ENCODE results near the gene MATN3. TPM values are rescaled to one million over a fixed set of nuclear protein-coding genes. Genes with fewer than 3 reads are reported as not detected.

Gene MATN3, protein sequence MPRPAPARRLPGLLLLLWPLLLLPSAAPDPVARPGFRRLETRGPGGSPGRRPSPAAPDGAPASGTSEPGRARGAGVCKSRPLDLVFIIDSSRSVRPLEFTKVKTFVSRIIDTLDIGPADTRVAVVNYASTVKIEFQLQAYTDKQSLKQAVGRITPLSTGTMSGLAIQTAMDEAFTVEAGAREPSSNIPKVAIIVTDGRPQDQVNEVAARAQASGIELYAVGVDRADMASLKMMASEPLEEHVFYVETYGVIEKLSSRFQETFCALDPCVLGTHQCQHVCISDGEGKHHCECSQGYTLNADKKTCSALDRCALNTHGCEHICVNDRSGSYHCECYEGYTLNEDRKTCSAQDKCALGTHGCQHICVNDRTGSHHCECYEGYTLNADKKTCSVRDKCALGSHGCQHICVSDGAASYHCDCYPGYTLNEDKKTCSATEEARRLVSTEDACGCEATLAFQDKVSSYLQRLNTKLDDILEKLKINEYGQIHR
- 12.2 and 12.8 TPM in 2 replicates for total RNA-seq
- long read RNA-seq, partial matches to known transcripts = 1 of 1 reads
- long read RNA-seq, other reads (novel, unspliced or antisense) = 0 of 1 reads

DNA sequence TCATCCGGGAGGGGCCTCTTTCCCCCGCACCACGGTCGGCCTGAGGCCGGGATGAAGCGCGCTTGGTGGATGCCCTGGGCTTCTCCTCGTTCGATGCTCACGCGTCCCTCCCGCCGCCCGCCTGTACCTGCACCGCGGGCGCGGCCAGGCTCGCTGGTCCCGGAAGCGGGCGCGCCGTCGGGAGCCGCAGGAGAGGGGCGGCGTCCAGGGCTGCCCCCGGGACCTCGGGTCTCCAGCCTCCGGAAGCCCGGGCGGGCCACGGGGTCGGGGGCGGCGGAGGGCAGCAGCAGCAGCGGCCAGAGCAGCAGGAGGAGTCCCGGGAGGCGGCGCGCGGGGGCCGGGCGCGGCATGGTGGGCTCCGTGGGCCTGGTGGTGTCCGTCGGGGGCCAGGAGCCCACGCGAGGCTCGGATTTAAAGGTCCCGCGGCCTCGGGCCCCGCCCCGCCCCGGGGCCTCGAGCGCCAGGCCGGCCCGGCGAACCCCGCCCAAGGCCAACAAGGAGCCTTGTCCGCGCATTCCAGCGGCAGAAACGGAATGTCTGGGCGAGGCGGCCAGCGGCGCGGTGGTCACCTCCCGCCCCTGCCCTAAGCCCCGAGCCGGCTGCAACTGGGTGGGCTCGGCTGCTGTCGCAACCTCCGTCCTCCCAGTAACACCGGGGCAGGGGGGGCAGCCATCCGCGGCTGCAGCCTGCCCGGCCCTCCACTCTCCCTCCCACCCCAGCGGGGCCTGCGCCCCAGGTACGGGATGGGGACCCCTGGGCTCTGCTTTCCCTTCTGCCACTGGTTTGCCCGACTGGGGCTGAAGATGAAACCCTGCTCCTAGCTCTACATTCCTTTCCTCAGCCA, at the start of gene MATN3:
MATN3 (minus strand) TSS at position 387 of the 844 bp plus-strand sequence; CDS start at position 350, 37 bp downstream.
- no peak for DNase-seq (ENCODE audit: extremely low spot score, unreplicated experiment)
- TF ChIP-seq, protein P1, sequence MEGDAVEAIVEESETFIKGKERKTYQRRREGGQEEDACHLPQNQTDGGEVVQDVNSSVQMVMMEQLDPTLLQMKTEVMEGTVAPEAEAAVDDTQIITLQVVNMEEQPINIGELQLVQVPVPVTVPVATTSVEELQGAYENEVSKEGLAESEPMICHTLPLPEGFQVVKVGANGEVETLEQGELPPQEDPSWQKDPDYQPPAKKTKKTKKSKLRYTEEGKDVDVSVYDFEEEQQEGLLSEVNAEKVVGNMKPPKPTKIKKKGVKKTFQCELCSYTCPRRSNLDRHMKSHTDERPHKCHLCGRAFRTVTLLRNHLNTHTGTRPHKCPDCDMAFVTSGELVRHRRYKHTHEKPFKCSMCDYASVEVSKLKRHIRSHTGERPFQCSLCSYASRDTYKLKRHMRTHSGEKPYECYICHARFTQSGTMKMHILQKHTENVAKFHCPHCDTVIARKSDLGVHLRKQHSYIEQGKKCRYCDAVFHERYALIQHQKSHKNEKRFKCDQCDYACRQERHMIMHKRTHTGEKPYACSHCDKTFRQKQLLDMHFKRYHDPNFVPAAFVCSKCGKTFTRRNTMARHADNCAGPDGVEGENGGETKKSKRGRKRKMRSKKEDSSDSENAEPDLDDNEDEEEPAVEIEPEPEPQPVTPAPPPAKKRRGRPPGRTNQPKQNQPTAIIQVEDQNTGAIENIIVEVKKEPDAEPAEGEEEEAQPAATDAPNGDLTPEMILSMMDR (IDR thresholded peaks at IDR 0.05) = no peak
- Mint-ChIP-seq H3K9me3 (ENCODE audit: unreplicated experiment) (peaks cover 12% of the 10 kb centered on the region), H3K4me3 (ENCODE audit: unreplicated experiment) (peak within 1 kb of the TSS; percentile 76), H3K4me1 (ENCODE audit: unreplicated experiment) (peaks cover 17% of the 10 kb centered on the region), H3K27ac (ENCODE audit: unreplicated experiment) (peak within 1 kb of the TSS; percentile 81), H3K27me3 (ENCODE audit: unreplicated experiment) (no peaks in the 10 kb centered on the region), H3K36me3 (ENCODE audit: unreplicated experiment) (no peaks in the 10 kb centered on the region)

DNA sequence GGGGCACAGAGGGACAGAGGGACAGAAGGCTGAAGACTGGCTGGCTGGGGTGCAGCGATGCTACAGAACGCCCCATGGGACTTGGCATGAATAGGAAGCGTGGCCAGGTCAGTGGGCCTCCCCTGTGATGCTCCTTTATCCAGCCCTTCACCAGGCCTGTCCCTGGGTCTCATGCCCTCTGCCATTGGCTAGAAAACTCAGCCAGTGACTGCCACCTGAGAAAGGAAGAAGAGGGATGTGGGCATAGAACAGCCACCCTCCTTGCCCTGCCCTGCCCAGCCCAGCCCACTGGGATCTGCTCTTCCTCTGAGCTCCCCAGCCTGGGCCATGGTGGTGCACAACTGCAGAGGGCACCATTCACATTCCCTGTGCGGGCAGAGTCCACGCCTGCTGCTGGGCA, 49.5 kb upstream of the MATN3 start:
- Mint-ChIP-seq H3K36me3 (ENCODE audit: unreplicated experiment) (peaks cover 10% of the 10 kb centered on the region), H3K9me3 (ENCODE audit: unreplicated experiment) (peaks cover 13% of the 10 kb centered on the region), H3K27me3 (ENCODE audit: unreplicated experiment) (no peaks in the 10 kb centered on the region), H3K27ac (ENCODE audit: unreplicated experiment) (peak overlapping the region; percentile 95), H3K4me3 (ENCODE audit: unreplicated experiment) (no peak overlapping the region), H3K4me1 (ENCODE audit: unreplicated experiment) (peaks cover 46% of the 10 kb centered on the region)
- TF ChIP-seq, protein P1 (IDR thresholded peaks at IDR 0.05) = no peak
- DNase-seq (ENCODE audit: extremely low spot score, unreplicated experiment) = no peak

DNA sequence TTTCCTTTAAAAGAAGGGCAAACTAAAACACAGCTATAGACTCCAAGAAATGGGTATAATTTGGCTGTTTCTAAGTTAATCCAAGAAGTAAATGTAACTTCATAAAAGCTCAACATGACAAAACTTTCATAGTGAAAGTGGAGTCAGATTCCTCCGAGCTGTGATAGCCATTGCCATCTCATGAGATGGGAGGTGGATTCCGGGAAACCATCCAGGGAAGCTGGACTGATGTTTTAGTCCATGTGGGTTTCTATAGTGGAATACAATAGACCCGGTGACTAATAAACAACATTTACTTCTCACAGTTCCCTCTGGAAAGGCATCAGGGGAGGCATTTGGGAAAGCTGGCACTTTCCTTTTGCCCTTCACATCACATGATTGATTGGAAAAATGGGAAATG, 49.0 kb upstream of the MATN3 start:
- Mint-ChIP-seq H3K27me3 (ENCODE audit: unreplicated experiment) (no peaks in the 10 kb centered on the region), H3K27ac (ENCODE audit: unreplicated experiment) (peak overlapping the region; percentile 95), H3K36me3 (ENCODE audit: unreplicated experiment) (peaks cover 10% of the 10 kb centered on the region), H3K4me1 (ENCODE audit: unreplicated experiment) (peaks cover 43% of the 10 kb centered on the region), H3K9me3 (ENCODE audit: unreplicated experiment) (peaks cover 17% of the 10 kb centered on the region), H3K4me3 (ENCODE audit: unreplicated experiment) (no peak overlapping the region)
- no peak for DNase-seq (ENCODE audit: extremely low spot score, unreplicated experiment)
- TF ChIP-seq, protein P1 (IDR thresholded peaks at IDR 0.05) = no peak

DNA sequence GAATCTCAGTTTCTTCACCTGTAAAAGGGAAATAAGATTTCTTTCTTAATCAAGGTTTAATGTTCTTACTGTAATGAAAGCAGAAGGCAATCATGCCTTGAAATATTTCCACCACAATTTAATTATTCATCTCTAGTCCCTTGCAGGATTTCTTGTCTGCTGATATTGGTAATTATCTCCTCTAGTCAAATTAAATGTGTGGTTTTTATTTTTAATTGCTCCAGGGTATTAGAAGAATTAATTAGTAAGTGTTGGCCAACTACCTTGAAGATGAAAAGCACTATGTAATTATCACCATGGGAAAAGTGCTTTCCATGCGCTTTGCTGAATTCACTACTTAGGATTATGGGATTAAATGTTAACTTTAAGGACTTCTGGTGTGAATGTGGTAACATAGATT, 47.6 kb upstream of the MATN3 start:
- H3K27me3 Mint-ChIP-seq (ENCODE audit: unreplicated experiment) = no peaks in the 10 kb centered on the region
- peaks cover 17% of the 10 kb centered on the region for H3K9me3 Mint-ChIP-seq (ENCODE audit: unreplicated experiment)
- H3K4me3 Mint-ChIP-seq (ENCODE audit: unreplicated experiment) = no peak overlapping the region
- TF ChIP-seq, protein P1 (IDR thresholded peaks at IDR 0.05) = no peak
- no peak for DNase-seq (ENCODE audit: extremely low spot score, unreplicated experiment)
- peaks cover 31% of the 10 kb centered on the region for H3K4me1 Mint-ChIP-seq (ENCODE audit: unreplicated experiment)
- H3K36me3 Mint-ChIP-seq (ENCODE audit: unreplicated experiment) = peaks cover 12% of the 10 kb centered on the region
- no peak overlapping the region for H3K27ac Mint-ChIP-seq (ENCODE audit: unreplicated experiment)

Data from osteocyte (in vitro differentiated cells).